ENCODE data around the gene RAB24.
"Not testable (repeated sequence)": the region's sequence is repeated elsewhere in the genome, so short reads cannot be mapped to it uniquely, and the experiment has no call there.

Gene RAB24

DNA sequence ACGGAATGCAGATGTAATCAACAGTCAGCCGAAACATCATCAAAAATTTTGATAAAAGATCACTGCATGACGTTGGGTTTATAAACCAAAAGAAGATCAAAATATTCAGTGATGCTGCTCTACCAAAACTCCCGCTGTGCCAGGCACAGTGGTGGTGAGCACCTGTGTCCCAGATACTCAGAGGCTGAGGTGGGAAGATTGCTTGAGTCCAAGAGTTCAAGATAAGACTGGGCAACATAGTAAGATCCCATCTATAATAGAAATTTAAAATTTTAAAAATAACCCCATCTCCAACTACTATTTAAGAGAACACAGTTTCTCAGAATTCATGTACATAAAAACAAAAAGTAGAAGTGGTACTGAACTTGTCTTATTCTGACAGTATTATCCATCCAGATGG lies 44.2 kb upstream of the RAB24 start:
- H3K4me3 ChIP-seq (replicated peaks; ENCODE audit: low read depth, low read length), result no peak overlapping the region
- DNase-seq (ENCODE audit: low read depth), result no peak
- TF ChIP-seq, protein P1, sequence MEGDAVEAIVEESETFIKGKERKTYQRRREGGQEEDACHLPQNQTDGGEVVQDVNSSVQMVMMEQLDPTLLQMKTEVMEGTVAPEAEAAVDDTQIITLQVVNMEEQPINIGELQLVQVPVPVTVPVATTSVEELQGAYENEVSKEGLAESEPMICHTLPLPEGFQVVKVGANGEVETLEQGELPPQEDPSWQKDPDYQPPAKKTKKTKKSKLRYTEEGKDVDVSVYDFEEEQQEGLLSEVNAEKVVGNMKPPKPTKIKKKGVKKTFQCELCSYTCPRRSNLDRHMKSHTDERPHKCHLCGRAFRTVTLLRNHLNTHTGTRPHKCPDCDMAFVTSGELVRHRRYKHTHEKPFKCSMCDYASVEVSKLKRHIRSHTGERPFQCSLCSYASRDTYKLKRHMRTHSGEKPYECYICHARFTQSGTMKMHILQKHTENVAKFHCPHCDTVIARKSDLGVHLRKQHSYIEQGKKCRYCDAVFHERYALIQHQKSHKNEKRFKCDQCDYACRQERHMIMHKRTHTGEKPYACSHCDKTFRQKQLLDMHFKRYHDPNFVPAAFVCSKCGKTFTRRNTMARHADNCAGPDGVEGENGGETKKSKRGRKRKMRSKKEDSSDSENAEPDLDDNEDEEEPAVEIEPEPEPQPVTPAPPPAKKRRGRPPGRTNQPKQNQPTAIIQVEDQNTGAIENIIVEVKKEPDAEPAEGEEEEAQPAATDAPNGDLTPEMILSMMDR (IDR thresholded peaks at IDR 0.05; ENCODE audit: low read length, missing control alignments), result no peak

DNA sequence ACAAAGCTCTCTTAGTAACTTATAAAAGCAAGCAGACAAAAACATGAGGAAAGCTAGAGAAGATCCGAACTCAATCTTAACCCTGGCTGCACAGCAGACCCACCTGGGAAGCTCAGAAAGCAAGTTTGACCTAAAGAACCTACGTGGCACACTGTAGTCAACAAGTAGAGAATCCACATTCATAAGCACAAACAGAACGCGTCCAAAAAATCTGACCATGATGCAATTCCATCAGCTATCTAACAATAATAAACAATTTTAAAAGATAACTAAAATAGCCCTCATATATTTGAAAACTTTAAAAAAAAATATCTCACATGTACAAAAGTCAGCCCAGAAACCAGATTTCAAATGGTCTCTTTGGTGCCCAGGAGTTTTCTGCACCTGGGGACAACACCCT lies 43.3 kb upstream of the RAB24 start:
- no peak overlapping the region for H3K4me3 ChIP-seq (replicated peaks; ENCODE audit: low read depth, low read length)
- DNase-seq (ENCODE audit: low read depth), result no peak
- TF ChIP-seq, protein P1 (IDR thresholded peaks at IDR 0.05; ENCODE audit: low read length, missing control alignments), result no peak

DNA sequence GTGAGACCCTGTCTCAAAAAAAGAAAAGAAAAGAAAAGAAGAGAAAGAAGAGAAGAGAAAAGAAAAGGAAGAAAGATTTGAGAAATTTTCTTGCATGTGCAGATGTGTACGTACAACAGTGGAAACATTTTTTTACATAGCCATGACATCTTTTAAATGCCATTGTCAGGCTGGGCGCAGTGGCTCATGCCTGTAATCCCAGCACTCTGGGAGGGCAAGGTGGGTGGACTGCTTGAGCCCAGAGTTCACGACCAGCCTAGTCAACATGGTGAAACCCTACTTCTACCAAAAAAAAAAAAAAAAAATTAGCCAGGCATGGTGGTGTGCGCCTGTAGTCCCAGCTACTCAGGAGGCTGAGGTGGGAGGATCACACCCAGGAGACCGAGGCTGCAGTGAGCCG lies 41.4 kb upstream of the RAB24 start:
- TF ChIP-seq, protein P1 (IDR thresholded peaks at IDR 0.05; ENCODE audit: low read length, missing control alignments), result no peak
- H3K4me3 ChIP-seq (replicated peaks; ENCODE audit: low read depth, low read length), result no peak overlapping the region
- DNase-seq (ENCODE audit: low read depth), result no peak

DNA sequence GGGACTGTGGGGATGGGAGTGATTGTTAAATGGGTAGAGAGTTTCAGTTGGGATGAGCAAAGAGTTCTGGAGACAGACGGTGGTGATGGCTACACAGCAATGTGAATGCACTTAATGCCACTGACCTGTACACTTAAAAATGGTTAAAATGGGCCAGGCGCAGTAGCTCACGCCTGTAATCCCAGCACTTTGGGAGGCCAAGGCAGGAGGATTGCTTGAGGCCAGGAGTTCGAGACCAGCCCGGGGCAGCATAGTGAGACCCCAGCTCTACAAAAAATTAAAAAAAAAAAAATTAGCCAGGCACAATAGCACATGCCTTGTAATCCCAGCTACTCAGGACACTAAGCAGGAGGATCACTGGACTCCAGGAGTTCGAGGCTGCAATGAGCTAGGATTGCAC lies 40.3 kb upstream of the RAB24 start:
- DNase-seq (ENCODE audit: low read depth), result no peak
- no peak overlapping the region for H3K4me3 ChIP-seq (replicated peaks; ENCODE audit: low read depth, low read length)
- TF ChIP-seq, protein P1 (IDR thresholded peaks at IDR 0.05; ENCODE audit: low read length, missing control alignments), result no peak

DNA sequence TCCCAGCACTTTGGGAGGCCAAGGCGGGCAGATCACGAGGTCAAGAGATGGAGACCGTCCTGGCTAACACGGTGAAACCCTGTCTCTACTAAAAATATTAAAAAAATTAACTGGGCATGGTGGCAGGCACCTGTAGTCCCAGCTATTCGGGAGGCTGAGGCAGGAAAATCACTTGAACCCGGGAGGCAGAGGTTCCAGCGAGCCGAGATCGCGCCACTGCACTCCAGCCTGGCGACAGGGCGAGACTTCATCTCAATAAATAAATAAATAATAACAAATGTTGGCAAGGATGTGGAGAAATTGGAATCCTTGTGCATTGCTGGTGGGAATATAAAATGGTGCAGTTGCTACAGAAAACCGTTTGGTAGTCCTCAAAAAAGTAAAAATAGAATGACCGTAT lies 39.5 kb upstream of the RAB24 start:
- H3K4me3 ChIP-seq (replicated peaks; ENCODE audit: low read depth, low read length); DNase-seq (ENCODE audit: low read depth): not testable (repeated sequence)

DNA sequence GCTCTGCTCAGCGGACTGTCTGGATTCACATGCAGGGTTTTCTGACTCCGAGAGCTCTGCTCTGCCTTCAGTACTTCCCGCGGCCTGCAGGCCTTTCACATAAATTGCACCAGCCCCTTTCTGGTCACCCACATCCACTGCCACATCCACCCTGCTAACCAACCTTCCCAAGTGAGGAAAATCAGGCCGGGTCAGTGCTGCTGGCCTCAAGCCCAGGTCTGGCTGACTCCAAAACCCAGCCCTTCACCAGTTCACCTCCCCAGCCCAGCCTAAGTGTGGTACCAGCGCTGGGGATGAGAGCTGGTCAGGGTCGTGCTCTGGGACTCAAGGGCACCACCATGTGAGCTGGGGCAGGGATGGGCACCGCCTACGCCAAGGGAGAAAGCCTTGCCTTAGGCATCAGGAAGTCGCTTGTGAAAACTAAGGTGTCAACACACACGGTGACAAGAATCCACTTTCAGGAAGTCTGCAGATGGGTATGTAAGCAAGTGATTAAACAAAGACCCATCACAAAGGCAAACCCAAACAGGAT lies 35.7 kb upstream of the RAB24 start:
- H3K4me3 ChIP-seq (replicated peaks; ENCODE audit: low read depth, low read length), result no peak overlapping the region
- TF ChIP-seq, protein P1 (IDR thresholded peaks at IDR 0.05; ENCODE audit: low read length, missing control alignments), result no peak
- DNase-seq (ENCODE audit: low read depth), result no peak

DNA sequence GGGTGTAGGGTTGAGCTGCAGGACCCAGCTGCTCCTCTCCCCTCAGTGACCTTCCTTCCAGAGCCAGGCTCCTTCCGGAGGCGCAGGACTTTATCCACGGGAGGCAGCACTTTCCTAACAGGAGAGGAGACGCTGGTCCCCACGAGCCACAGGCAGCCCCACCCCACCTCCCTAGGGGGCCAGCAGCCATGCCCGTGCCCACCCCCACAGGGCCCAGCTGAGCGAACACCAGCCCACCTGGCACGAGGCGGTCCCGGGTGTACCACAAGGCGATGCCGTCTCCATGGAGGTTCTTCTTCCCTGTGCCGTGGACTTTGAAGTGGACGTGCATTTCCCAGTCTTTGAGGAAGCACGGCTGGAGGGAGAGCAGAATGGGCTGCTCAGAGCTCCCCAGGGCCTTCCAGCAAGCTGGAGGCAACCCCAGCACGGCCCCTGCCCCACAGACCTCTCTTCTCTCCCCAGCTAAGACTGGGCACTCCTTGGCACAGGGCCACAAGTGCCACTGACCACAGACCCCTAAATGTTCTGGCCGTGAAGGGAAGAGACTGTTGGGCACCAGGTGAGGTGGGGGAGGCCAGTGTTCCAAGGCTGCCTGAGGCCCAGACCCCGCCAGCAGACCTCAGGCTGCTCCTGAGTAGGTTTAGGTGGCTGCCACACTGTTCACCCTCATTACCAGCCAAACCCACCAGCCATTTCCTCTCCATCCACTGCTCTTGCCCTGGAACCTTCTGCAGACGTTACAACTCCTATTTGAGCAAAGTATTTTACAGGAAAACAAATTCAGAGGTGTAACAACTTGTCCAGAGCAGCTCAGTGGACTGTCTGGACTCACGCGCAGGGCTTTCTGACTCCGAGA lies 35.0 kb upstream of the RAB24 start:
- no peak for DNase-seq (ENCODE audit: low read depth)
- H3K4me3 ChIP-seq (replicated peaks; ENCODE audit: low read depth, low read length), result no peak overlapping the region
- TF ChIP-seq, protein P1 (IDR thresholded peaks at IDR 0.05; ENCODE audit: low read length, missing control alignments), result no peak
